GM12878 (cell line): Measurements from ENCODE around the gene TMEM232. TPM values are rescaled to one million over a fixed set of nuclear protein-coding genes. Genes with fewer than 3 reads are reported as not detected.
A peak's percentile ranks its signal among the peaks of the same experiment; 100 is the strongest.

Experiments
- ATAC-seq: fragments of 200-7000 bp; cut with Tn5 transposase; 3 replicates; pipeline ENCODE4 v1.9.1; 2020; ENCODE audit warnings: mild to moderate bottlenecking, moderate library complexity
- BruUV-seq: library from RNA; stranded (reverse); fragments of 400-500 nt; replicated peaks from 2 replicates; lab custom pipeline; 2021; lab: Mats Ljungman, UMichigan
- CTCF ChIA-PET: fragments of 300-600 bp; sonication (Branson Sonifier 250); formaldehyde crosslinking; extraction: SDS; loops from one replicate; lab custom pipeline; 2021; ENCODE audit warnings: inconsistent platforms; lab: Yijun Ruan, JAX
- POLR2A ChIA-PET: fragments of 350-600 bp; formaldehyde crosslinking; extraction: SDS; loops from one replicate; lab custom pipeline; 2021; ENCODE audit warnings: inconsistent platforms; lab: Charles Lee
- RAD21 ChIA-PET: fragments of 300-600 bp; sonication (Branson Sonifier 250); formaldehyde crosslinking; loops from one replicate; lab custom pipeline; 2023; ENCODE audit warnings: antibody characterized with exemption; ENCODE audit not compliant: unreplicated experiment; lab: Charles Lee
- SMC1A ChIA-PET: fragments of 300-600 bp; sonication (Branson Sonifier 250); formaldehyde crosslinking; loops from one replicate; lab custom pipeline; 2023; ENCODE audit not compliant: unreplicated experiment, uncharacterized antibody; lab: Charles Lee
- DNase-seq: peaks from one replicate; pipeline ENCODE4 v3.0.0-alpha.2; 2011; ENCODE audit warnings: low read depth, low spot score
- FAIRE-seq: peaks from 3 replicates; lab custom pipeline; 2011; peaks lifted over from hg19 to GRCh38; lab: Jason Lieb, UNC
- H2AFZ ChIP-seq: 2 replicates; pipeline ENCODE4 v1.6.0; 2011; ENCODE audit warnings: low read depth, low read length, control low read depth; ENCODE audit not compliant: control insufficient read depth
- H3K27ac ChIP-seq: 2 replicates; pipeline ENCODE4 v1.5.1; 2011; ENCODE audit warnings: control low read depth; ENCODE audit not compliant: control insufficient read depth, insufficient read depth
- H3K27me3 ChIP-seq, 2 experiments: replicated peaks in 1 of 2; 2 replicates each; pipeline versions ENCODE4 v1.6.0 to v1.6.1; 2011; ENCODE audit warnings: low read length in 1 of 2; ENCODE audit not compliant: control insufficient read depth in 2 of 2, insufficient read depth in 2 of 2
- H3K36me3 ChIP-seq, 2 experiments: 2 replicates each; pipeline ENCODE4 v1.5.1; 2011; ENCODE audit warnings: low read length in 1 of 2; ENCODE audit not compliant: control insufficient read depth in 2 of 2, insufficient read depth in 2 of 2
- H3K4me1 ChIP-seq: 2 replicates; pipeline ENCODE4 v1.6.1; 2011; ENCODE audit warnings: mild to moderate bottlenecking, low read length, moderate library complexity, mixed read lengths; ENCODE audit not compliant: control insufficient read depth, insufficient read depth
- H3K4me2 ChIP-seq: 2 replicates; pipeline ENCODE4 v1.6.0; 2011; ENCODE audit warnings: control low read depth; ENCODE audit not compliant: control insufficient read depth, insufficient read depth
- H3K4me3 ChIP-seq: fragments of 200-600 bp; sonication (generic); 2 replicates; pipeline ENCODE4 v1.5.1; 2016
- H3K79me2 ChIP-seq: 2 replicates; pipeline ENCODE4 v1.6.0; 2011; ENCODE audit warnings: low read length; ENCODE audit not compliant: control insufficient read depth, insufficient read depth
- H3K9ac ChIP-seq: 2 replicates; pipeline ENCODE4 v1.8.0; 2011; ENCODE audit warnings: low read length, control low read depth, mixed read lengths; ENCODE audit not compliant: control insufficient read depth, insufficient read depth
- H3K9me3 ChIP-seq: replicated peaks from 3 replicates; pipeline ENCODE4 v1.5.1; 2011; ENCODE audit warnings: mild to moderate bottlenecking, low read length; ENCODE audit not compliant: control insufficient read depth, insufficient read depth
- H4K20me1 ChIP-seq: 2 replicates; pipeline ENCODE4 v1.6.0; 2011; ENCODE audit not compliant: control insufficient read depth, insufficient read depth
- CEBPB ChIP-seq, 2 experiments: fragments of 150-350 bp in 1 of 2; IDR thresholded peaks; 2 replicates each; pipeline ENCODE4 v1.6.1; 2012 to 2014; ENCODE audit warnings: low read depth in 2 of 2, low read length in 2 of 2, borderline replicate concordance in 1 of 2, inconsistent platforms in 1 of 2
- CREB1 ChIP-seq: IDR thresholded peaks from 2 replicates; pipeline ENCODE4 v1.6.1; 2012; ENCODE audit warnings: low read depth, mild to moderate bottlenecking, inconsistent platforms
- HDGF ChIP-seq: fragments of 450-650 bp; IDR thresholded peaks from 2 replicates; pipeline ENCODE4 v1.6.1; 2016; ENCODE audit warnings: antibody characterized with exemption
- KAT2A ChIP-seq: conservative IDR thresholded peaks from 2 replicates; pipeline ENCODE4 v1.6.1; 2011; ENCODE audit warnings: low read depth, low read length; ENCODE audit not compliant: control insufficient read depth
- MTA2 ChIP-seq: fragments of 450-650 bp; IDR thresholded peaks from 2 replicates; pipeline ENCODE4 v1.6.1; 2016; ENCODE audit warnings: low read depth, mild to moderate bottlenecking, moderate library complexity
- MYC ChIP-seq: IDR thresholded peaks from 2 replicates; pipeline ENCODE4 v1.6.1; 2011; ENCODE audit warnings: mild to moderate bottlenecking, low read length, moderate library complexity, inconsistent platforms; ENCODE audit not compliant: insufficient read depth, insufficient replicate concordance, insufficient read length, severe bottlenecking
- NBN ChIP-seq: fragments of 450-650 bp; IDR thresholded peaks from 2 replicates; pipeline ENCODE4 v1.6.1; 2016
- NRF1 ChIP-seq: conservative IDR thresholded peaks from 2 replicates; pipeline ENCODE4 v1.6.1; 2011; ENCODE audit warnings: mild to moderate bottlenecking, low read depth, low read length, improper control_type of control experiment
- PAX8 ChIP-seq: fragments of 450-650 bp; IDR thresholded peaks from 2 replicates; pipeline ENCODE4 v1.6.1; 2017; ENCODE audit warnings: mild to moderate bottlenecking, moderate library complexity
- POU2F2 ChIP-seq: IDR thresholded peaks from 3 replicates; pipeline ENCODE4 v1.6.1; 2011; ENCODE audit warnings: low read depth, mild to moderate bottlenecking, low read length, borderline replicate concordance
- SP1 ChIP-seq: IDR thresholded peaks from one replicate; pipeline ENCODE4 v1.6.1; 2011; ENCODE audit warnings: low read depth, low read length
- STAT1 ChIP-seq: fragments of 450-650 bp; conservative IDR thresholded peaks from 2 replicates; pipeline ENCODE4 v1.6.1; 2014; ENCODE audit warnings: antibody characterized with exemption, mild to moderate bottlenecking
- TARDBP ChIP-seq: IDR thresholded peaks from 2 replicates; pipeline ENCODE4 v1.6.1; 2016; ENCODE audit warnings: borderline replicate concordance
- ZBED1 ChIP-seq: IDR thresholded peaks from 2 replicates; pipeline ENCODE4 v1.6.1; 2016; ENCODE audit warnings: borderline replicate concordance
- ZNF622 ChIP-seq: fragments of 450-650 bp; IDR thresholded peaks from 2 replicates; pipeline ENCODE4 v1.6.1; 2017; ENCODE audit warnings: mild to moderate bottlenecking, inconsistent platforms
- WGBS: methylation state at CpG from one replicate; pipeline ENCODE4 v1.1.6; 2016; ENCODE audit warnings: low lambda C conversion rate; ENCODE audit not compliant: insufficient replicate concordance, insufficient coverage; ENCODE audit errors: missing lambda C conversion rate; 5-methylcytosine and 5-hydroxymethylcytosine counted together
- in situ Hi-C: fragments of 300-500 bp; cut with MboI; formaldehyde crosslinking; loops from 9 replicates; pipeline ENCODE4 v1.14.3; 2018; ENCODE audit warnings: mixed read lengths
- intact Hi-C: fragments of 100-400 bp; cut with micrococcal nuclease; formaldehyde crosslinking; loops from one replicate; pipeline ENCODE4 v1.14.2; 2022; ENCODE audit not compliant: unreplicated experiment
- polyA plus RNA-seq, 11 experiments: library from polyadenylated mRNA; depleted of rRNA in 4 of 11; unstranded in 6 of 11; stranded (reverse) in 5 of 11; fragments of >200 nt; fragmentation: Nextera tagmentation in 4 of 11; fragmentation: Illumina TruSeq in 1 of 11; extraction: Ambion mirVana in 4 of 11; extraction: Trizol in 1 of 11; gene quantifications; 1 replicate in 1 of 11; 2 replicates in 10 of 11; pipeline versions ENCODE4 v1.2.1 to v1.2.3, GENCODE V29; 2011 to 2016; ENCODE audit warnings: inconsistent platforms in 2 of 11, missing spikeins in 2 of 11, low read depth in 1 of 11
- total RNA-seq, 4 experiments: library from RNA; depleted of rRNA in 3 of 4; stranded (reverse); fragments of >200 nt in 3 of 4; fragmentation: Illumina TruSeq in 1 of 4; extraction: Trizol in 1 of 4; gene quantifications; 2 replicates each; pipeline versions ENCODE4 v1.2.1 to v1.2.3, GENCODE V29; 2013 to 2021
- TF ChIP-seq, protein P1 (sequence below): IDR thresholded peaks from 2 replicates; pipeline ENCODE4 v1.6.1; 2012; ENCODE audit warnings: low read depth, low read length, improper control_type of control experiment
- TF ChIP-seq, protein P2 (sequence below): IDR thresholded peaks from 2 replicates; pipeline ENCODE4 v1.6.1; 2012; ENCODE audit warnings: low read length, inconsistent platforms

TMEM232 gene
- total and polyA plus RNA-seq, 10 of the 15 experiments (the other 5 are each of a cell fraction or from before 2014, with no cell fraction given), result 0.29 to 1.3 (median 0.91) TPM

DNA sequence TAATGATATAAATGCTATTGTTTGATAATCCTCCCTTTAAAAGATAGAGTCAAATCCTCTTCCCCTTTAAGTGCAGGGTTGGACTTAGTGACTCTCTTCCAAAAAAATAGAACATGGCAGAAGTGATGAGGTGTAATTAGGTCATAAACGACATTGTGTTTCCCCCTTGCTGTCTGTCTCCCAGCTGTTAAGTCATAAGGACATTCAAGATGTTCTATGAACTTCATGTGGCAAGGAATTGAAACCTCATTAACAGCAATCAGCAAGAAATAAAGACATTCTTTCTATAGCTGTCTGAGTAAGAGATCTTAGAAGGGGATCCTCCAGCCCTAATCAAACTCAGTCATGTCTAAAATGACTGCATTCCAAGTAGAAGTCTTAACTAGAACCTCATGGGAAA, 9.1 kb upstream of the TMEM232 start:
- H3K79me2 ChIP-seq, result peaks cover 18% of the 10 kb centered on the region
- H4K20me1 ChIP-seq, result no peaks in the 10 kb centered on the region
- no peak for TF ChIP-seq CEBPB (IDR thresholded peaks at IDR 0.05; ENCODE audit: borderline replicate concordance in 1 of 2, low read depth in 2 of 2, low read length in 2 of 2)
- no peak for TF ChIP-seq TARDBP
- no peak for TF ChIP-seq POU2F2
- no peak for TF ChIP-seq ZNF622
- TF ChIP-seq PAX8, result no peak
- peak; percentile 61 for TF ChIP-seq MTA2
- peak; percentile 58; the same call in 1 of the 2 replicates for TF ChIP-seq CREB1
- no peak for TF ChIP-seq ZBED1
- no TSS peak for BruUV-seq
- peak overlapping the region; percentile 24 for H2AFZ ChIP-seq
- H3K27ac ChIP-seq, result no peak overlapping the region
- no peak overlapping the region for H3K9ac ChIP-seq
- no peak for FAIRE-seq
- no peak overlapping the region for H3K4me2 ChIP-seq
- no peaks in the 10 kb centered on the region for H3K27me3 ChIP-seq
- H3K36me3 ChIP-seq, result no peaks in the 10 kb centered on the region
- ChIA-PET POLR2A (interaction anchor here (6.2 kb wide), 1 partner anchor 17 kb away, joined by 45 read pairs; no protein-coding TSS in a partner anchor), SMC1A (interaction anchor here (1.1 to 8.3 kb wide), 6 partner anchors 9 to 21 kb away, joined by 3 to 67 read pairs (median 6); partner anchors contain the start of gene TMEM232), CTCF (interaction anchor here (1.0 to 7.2 kb wide), 3 partner anchors 9 to 22 kb away, joined by 3 to 33 read pairs (median 24); partner anchors contain the start of gene TMEM232), RAD21 (interaction anchor here (0.5 to 1.6 kb wide), 5 partner anchors 19 to 602 kb away, joined by 3 to 8 read pairs (median 3); partner anchors contain the start of gene WDR36)
- no peak for ATAC-seq
- H3K9me3 ChIP-seq, result no peaks in the 10 kb centered on the region
- no peak for DNase-seq
- 0% methylated on average over 1 of the region's 1 CpG for WGBS
- in situ Hi-C loops (loop anchor here (25.0 kb wide), 2 partner anchors 502 to 777 kb away; partner anchors contain the start of gene STARD4), intact Hi-C loops (no loop called here)
- H3K4me1 ChIP-seq, result 0 out of 2 replicates have a peak, but pooled peaks cover 3% of the 10 kb centered on the region
- H3K4me3 ChIP-seq, result no peak overlapping the region

DNA sequence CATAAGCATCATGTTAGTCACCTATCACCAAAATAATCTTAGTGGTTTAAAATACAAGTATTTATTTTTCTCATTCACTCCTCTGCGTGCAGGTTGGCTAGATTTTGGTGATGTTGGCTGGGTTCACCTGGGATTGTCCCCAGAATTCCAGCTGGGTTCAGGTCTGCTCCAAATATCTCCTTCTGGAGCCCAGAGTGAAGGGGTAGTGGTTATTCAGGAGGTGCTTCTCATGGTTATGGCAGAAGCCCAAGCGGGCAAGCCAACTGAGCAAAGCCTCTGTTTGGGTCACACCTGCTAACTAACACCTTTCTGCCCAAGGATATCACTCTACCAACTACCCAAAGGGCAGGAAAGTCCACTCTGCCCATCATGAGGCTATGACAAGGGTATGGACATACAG, 7.6 kb upstream of the TMEM232 start:
- BruUV-seq, result no TSS peak
- no peak for DNase-seq
- no peak for TF ChIP-seq SP1
- TF ChIP-seq MYC, result no peak
- no peak for TF ChIP-seq NBN
- no peak for TF ChIP-seq NRF1
- no peak for TF ChIP-seq HDGF
- TF ChIP-seq, protein P1, sequence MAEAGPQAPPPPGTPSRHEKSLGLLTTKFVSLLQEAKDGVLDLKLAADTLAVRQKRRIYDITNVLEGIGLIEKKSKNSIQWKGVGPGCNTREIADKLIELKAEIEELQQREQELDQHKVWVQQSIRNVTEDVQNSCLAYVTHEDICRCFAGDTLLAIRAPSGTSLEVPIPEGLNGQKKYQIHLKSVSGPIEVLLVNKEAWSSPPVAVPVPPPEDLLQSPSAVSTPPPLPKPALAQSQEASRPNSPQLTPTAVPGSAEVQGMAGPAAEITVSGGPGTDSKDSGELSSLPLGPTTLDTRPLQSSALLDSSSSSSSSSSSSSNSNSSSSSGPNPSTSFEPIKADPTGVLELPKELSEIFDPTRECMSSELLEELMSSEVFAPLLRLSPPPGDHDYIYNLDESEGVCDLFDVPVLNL, result no peak
- no peak for TF ChIP-seq STAT1
- TF ChIP-seq PAX8, result no peak
- TF ChIP-seq KAT2A, result no peak
- TF ChIP-seq, protein P2, sequence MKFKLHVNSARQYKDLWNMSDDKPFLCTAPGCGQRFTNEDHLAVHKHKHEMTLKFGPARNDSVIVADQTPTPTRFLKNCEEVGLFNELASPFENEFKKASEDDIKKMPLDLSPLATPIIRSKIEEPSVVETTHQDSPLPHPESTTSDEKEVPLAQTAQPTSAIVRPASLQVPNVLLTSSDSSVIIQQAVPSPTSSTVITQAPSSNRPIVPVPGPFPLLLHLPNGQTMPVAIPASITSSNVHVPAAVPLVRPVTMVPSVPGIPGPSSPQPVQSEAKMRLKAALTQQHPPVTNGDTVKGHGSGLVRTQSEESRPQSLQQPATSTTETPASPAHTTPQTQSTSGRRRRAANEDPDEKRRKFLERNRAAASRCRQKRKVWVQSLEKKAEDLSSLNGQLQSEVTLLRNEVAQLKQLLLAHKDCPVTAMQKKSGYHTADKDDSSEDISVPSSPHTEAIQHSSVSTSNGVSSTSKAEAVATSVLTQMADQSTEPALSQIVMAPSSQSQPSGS, result no peak

More for the DNA sequence above, 7.6 kb upstream of the TMEM232 start:
- no peaks in the 10 kb centered on the region for H4K20me1 ChIP-seq
- WGBS, result 98% methylated on average over 2 of the region's 2 CpGs
- H3K9me3 ChIP-seq, result no peaks in the 10 kb centered on the region
- no peak overlapping the region for H2AFZ ChIP-seq
- CTCF ChIA-PET, result no interaction called here
- SMC1A ChIA-PET, result no interaction called here
- no peak overlapping the region for H3K4me3 ChIP-seq
- H3K27ac ChIP-seq, result no peak overlapping the region
- RAD21 ChIA-PET, result no interaction called here
- no peak for ATAC-seq
- H3K4me1 ChIP-seq, result 0 out of 2 replicates have a peak, but pooled peaks cover 3% of the 10 kb centered on the region
- no peaks in the 10 kb centered on the region for H3K36me3 ChIP-seq
- H3K79me2 ChIP-seq, result peaks cover 4% of the 10 kb centered on the region
- H3K27me3 ChIP-seq, result no peaks in the 10 kb centered on the region
- H3K9ac ChIP-seq, result no peak overlapping the region
- POLR2A ChIA-PET, result no interaction called here
- in situ Hi-C loops, result loop anchor here (25.0 kb wide), 2 partner anchors 503 to 778 kb away; partner anchors contain the start of gene STARD4
- intact Hi-C loops, result no loop called here
- H3K4me2 ChIP-seq, result no peak overlapping the region
- no peak for FAIRE-seq
